ENCODE data around the gene MANSC1.

The MANSC1 gene

GRCh38 chr12:12278899-12279298 is 71.1 kb downstream of the MANSC1 start:
- no peaks in the 10 kb centered on the region for H3K4me1 ChIP-seq (ENCODE audit: insufficient read depth, low read length)
- no peak overlapping the region for H3K9ac ChIP-seq (ENCODE audit: low read length)
- H3K27ac ChIP-seq (ENCODE audit: low read depth, low read length) = no peak overlapping the region
- H3K4me3 ChIP-seq (ENCODE audit: low read depth in 1 of 2, low read length in 2 of 2) = no peak overlapping the region
- no peaks in the 10 kb centered on the region for H3K27me3 ChIP-seq (ENCODE audit: control insufficient read depth in 1 of 2, insufficient read depth in 2 of 2, low read length in 2 of 2)
- H3K36me3 ChIP-seq (ENCODE audit: insufficient read depth, low read length) = no peaks in the 10 kb centered on the region
- H3K9me3 ChIP-seq (ENCODE audit: low read length) = no peaks in the 10 kb centered on the region
